ENCODE measurements around the gene B3GNT3. TPM values are rescaled to one million over a fixed set of nuclear protein-coding genes. Genes with fewer than 3 reads are reported as not detected.

B3GNT3 gene
- total and polyA plus RNA-seq, 2 of the 4 experiments (the other 2 are of a cell fraction) = not detected

- ChIA-PET POLR2A (ENCODE audit: unreplicated experiment) (no interaction called here), CTCF (interaction anchor here (0.6 kb wide), 1 partner anchor 228 kb away, joined by 4 read pairs; no protein-coding TSS in a partner anchor)
- Histone ChIP-seq H4K8ac (ENCODE audit: low read depth in 2 of 2, low read length in 2 of 2) (no peak overlapping the region), H2BK120ac (ENCODE audit: low read depth, low read length) (no peak overlapping the region), H3K27ac (ENCODE audit: insufficient read depth, low read length) (no peak overlapping the region), H2BK20ac (ENCODE audit: low read depth, low read length) (no peak overlapping the region), H3K4me2 (ENCODE audit: low read depth, low read length) (no peak overlapping the region), H3K9me3 (ENCODE audit: control insufficient read depth, insufficient read depth, low read length) (no peaks in the 10 kb centered on the region), H3K18ac (ENCODE audit: low read depth, low read length) (no peak overlapping the region), H3K4me1 (ENCODE audit: control insufficient read depth, insufficient read depth, low read length) (no peaks in the 10 kb centered on the region), H3K4me3 (ENCODE audit: insufficient read depth, low read depth, low read length) (no peak overlapping the region), H2BK5ac (ENCODE audit: low read depth, low read length, poor library complexity, severe bottlenecking) (no peak overlapping the region), H2AK9ac (replicated peaks; ENCODE audit: low read depth, low read length, poor library complexity) (no peak overlapping the region), H3K36me3 (ENCODE audit: control insufficient read depth, insufficient read depth, low read length) (no peaks in the 10 kb centered on the region), H4K91ac (ENCODE audit: insufficient read depth, low read depth, low read length) (no peak overlapping the region), H2AK5ac (ENCODE audit: low read depth, low read length) (no peak overlapping the region), H3K23ac (ENCODE audit: low read depth, low read length) (no peak overlapping the region), H4K20me1 (ENCODE audit: insufficient read depth, low read length) (no peaks in the 10 kb centered on the region), H3K27me3 (ENCODE audit: control insufficient read depth, insufficient read depth, low read length) (peaks cover 7% of the 10 kb centered on the region; the same call in 1 of the 2 replicates), H2AFZ (replicated peaks; ENCODE audit: low read length, poor library complexity) (no peak overlapping the region), H3K56ac (ENCODE audit: extremely low read depth, insufficient read depth, low read length) (no peak overlapping the region), H3K4ac (ENCODE audit: low read depth, low read length) (no peak overlapping the region), H4K5ac (ENCODE audit: low read depth, low read length) (no peak overlapping the region), H2BK15ac (ENCODE audit: low read depth, low read length) (no peak overlapping the region), H3K14ac (replicated peaks; ENCODE audit: low read depth, low read length) (no peak overlapping the region), H3K9me1 (ENCODE audit: insufficient read depth, low read length) (0 out of 2 replicates have a peak, but pooled peaks cover 2% of the 10 kb centered on the region), H3K9ac (ENCODE audit: low read depth, low read length) (no peak overlapping the region), H3K79me1 (ENCODE audit: low read depth in 1 of 2, low read length in 2 of 2) (no peaks in the 10 kb centered on the region)
- no TSS peak for BruUV-seq (replicated peaks)
- TF ChIP-seq MAZ (IDR thresholded peaks at IDR 0.05; ENCODE audit: borderline replicate concordance, low read depth, low read length) (no peak), POLR2A (IDR thresholded peaks at IDR 0.05; ENCODE audit: low read depth, low read length) (no peak), CEBPB (IDR thresholded peaks at IDR 0.05; ENCODE audit: low read depth, low read length) (no peak), RCOR1 (IDR thresholded peaks at IDR 0.05; ENCODE audit: insufficient replicate concordance, low read length) (no peak), MAFK (IDR thresholded peaks at IDR 0.05; ENCODE audit: low read depth, low read length) (no peak), SMC3 (IDR thresholded peaks at IDR 0.05; ENCODE audit: low read depth, low read length) (no peak), MXI1 (IDR thresholded peaks at IDR 0.05; ENCODE audit: borderline replicate concordance, low read depth, low read length) (no peak), BHLHE40 (IDR thresholded peaks at IDR 0.05; ENCODE audit: low read depth, low read length) (no peak), FOS (IDR thresholded peaks at IDR 0.05; ENCODE audit: low read depth, low read length) (no peak), USF2 (IDR thresholded peaks at IDR 0.05; ENCODE audit: low read depth, low read length) (no peak), RFX5 (IDR thresholded peaks at IDR 0.05; ENCODE audit: low read depth, low read length) (no peak), NFE2L2 (IDR thresholded peaks at IDR 0.05; ENCODE audit: low read depth, low read length) (no peak)
- in situ Hi-C loops (cut with MboI; ENCODE audit: low sequenced_read_pairs) (no loop called here), dilution Hi-C loops (cut with HindIII; ENCODE audit: low sequenced_read_pairs, unreplicated experiment) (no loop called here), intact Hi-C loops (cut with micrococcal nuclease) (no loop called here)
- ATAC-seq (ENCODE audit: low read depth) = no peak
- WGBS, 2 experiments (ENCODE audit: extremely low coverage in 2 of 2, insufficient read length in 1 of 2) = no CpG with 5 or more reads among the region's 6 CpGs
- DNase-seq = no peak
Measured at GRCh38 chr19:17748884-17749638, 45.9 kb upstream of the B3GNT3 start.
